Smooth muscle cell (in vitro differentiated cells): ENCODE results near the gene HTR1D. TPM values are rescaled to one million over a fixed set of nuclear protein-coding genes. Genes with fewer than 3 reads are reported as not detected.

Experiments used
- DNase-seq: peaks from one replicate; lab custom pipeline; 2025; ENCODE audit not compliant: unreplicated experiment; lab: John Stamatoyannopoulos, UW
- H2AFZ ChIP-seq: fragments of 200-600 bp; sonication (generic); 2 replicates; pipeline ENCODE4 v1.6.0; 2016; ENCODE audit warnings: antibody characterized with exemption, low read depth, mild to moderate bottlenecking
- H3F3A ChIP-seq: fragments of 200-600 bp; sonication (generic); 2 replicates; pipeline ENCODE4 v1.6.0; 2017; ENCODE audit warnings: antibody characterized with exemption, low read depth
- H3K27ac ChIP-seq: fragments of 200-600 bp; sonication (generic); 2 replicates; pipeline ENCODE4 v1.5.1; 2016; ENCODE audit warnings: low read depth, mild to moderate bottlenecking
- H3K27me3 ChIP-seq: fragments of 200-600 bp; sonication (generic); 2 replicates; pipeline ENCODE4 v1.6.1; 2016; ENCODE audit warnings: low read depth, mild to moderate bottlenecking
- H3K36me3 ChIP-seq: fragments of 200-600 bp; sonication (generic); 2 replicates; pipeline ENCODE4 v1.5.1; 2016; ENCODE audit warnings: low read depth
- H3K4me1 ChIP-seq: fragments of 200-600 bp; sonication (generic); 2 replicates; pipeline ENCODE4 v1.5.1; 2016; ENCODE audit warnings: low read depth
- H3K4me2 ChIP-seq: fragments of 200-600 bp; sonication (generic); 2 replicates; pipeline ENCODE4 v1.6.0; 2016; ENCODE audit warnings: mild to moderate bottlenecking
- H3K4me3 ChIP-seq: fragments of 200-600 bp; sonication (generic); 2 replicates; pipeline ENCODE4 v1.5.1; 2016; ENCODE audit warnings: mild to moderate bottlenecking
- H3K79me2 ChIP-seq: fragments of 200-600 bp; sonication (generic); 2 replicates; pipeline ENCODE4 v1.6.0; 2016; ENCODE audit warnings: low read depth, mild to moderate bottlenecking
- H3K9ac ChIP-seq: fragments of 200-600 bp; sonication (generic); 2 replicates; pipeline ENCODE4 v1.6.0; 2016; ENCODE audit warnings: low read depth
- H3K9me3 ChIP-seq: fragments of 200-600 bp; sonication (generic); replicated peaks from 2 replicates; pipeline ENCODE4 v1.5.1; 2016; ENCODE audit warnings: low read depth
- H4K20me1 ChIP-seq: fragments of 200-600 bp; sonication (generic); 2 replicates; pipeline ENCODE4 v1.6.0; 2016; ENCODE audit warnings: low read depth
- CTCF ChIP-seq: fragments of 200-600 bp; sonication (generic); IDR thresholded peaks from 2 replicates; pipeline ENCODE4 v1.5.1; 2017; ENCODE audit warnings: borderline replicate concordance, mild to moderate bottlenecking, antibody characterized with exemption; ENCODE audit not compliant: insufficient read depth, poor library complexity, severe bottlenecking
- WGBS: methylation state at CpG from one replicate; pipeline ENCODE4 v1.1.7; 2016; ENCODE audit warnings: low lambda C conversion rate; 5-methylcytosine and 5-hydroxymethylcytosine counted together
- polyA plus RNA-seq: library from polyadenylated mRNA; unstranded; fragments of >200 nt; fragmentation: Nextera tagmentation; extraction: Ambion mirVana; gene quantifications from 2 replicates; pipeline ENCODE4 v1.2.1, GENCODE V29; 2016
- total RNA-seq: library from RNA; depleted of rRNA; stranded (reverse); fragments of >200 nt; gene quantifications from 2 replicates; pipeline ENCODE4 v1.2.3, GENCODE V29; 2014

The HTR1D gene
- total and polyA plus RNA-seq, 2 experiments from 2014 or later: 0.26 to 1.1 TPM

- Histone ChIP-seq H3K9ac (peak overlapping the region; percentile 81), H3K27ac (peak overlapping the region; percentile 78), H4K20me1 (no peaks in the 10 kb centered on the region), H3K27me3 (no peaks in the 10 kb centered on the region), H3K4me2 (peak overlapping the region; percentile 89), H3K4me1 (no peaks in the 10 kb centered on the region), H3F3A (peaks cover 10% of the 10 kb centered on the region), H2AFZ (peak overlapping the region; percentile 96), H3K36me3 (no peaks in the 10 kb centered on the region), H3K79me2 (no peaks in the 10 kb centered on the region), H3K9me3 (no peaks in the 10 kb centered on the region), H3K4me3 (peak overlapping the region; percentile 54)
- TF ChIP-seq CTCF: peak; percentile 3
- whole genome bisulfite sequencing: 4% methylated on average over 55 of the region's 62 CpGs
- peak; percentile 56 for DNase-seq
Observed at GRCh38 chr1:23177438-23178380, 39.6 kb downstream of the HTR1D start.

- peak overlapping the region; percentile 81 for H3K9ac ChIP-seq
- 58% methylated on average over 10 of the region's 10 CpGs for WGBS
- H3K27me3 ChIP-seq: no peaks in the 10 kb centered on the region
- peaks cover 10% of the 10 kb centered on the region for H3F3A ChIP-seq
- H3K27ac ChIP-seq: peak overlapping the region; percentile 78
- no peak for DNase-seq
- no peaks in the 10 kb centered on the region for H3K36me3 ChIP-seq
- peak overlapping the region; percentile 89 for H3K4me2 ChIP-seq
- TF ChIP-seq CTCF: no peak
- H3K4me1 ChIP-seq: no peaks in the 10 kb centered on the region
- no peaks in the 10 kb centered on the region for H3K9me3 ChIP-seq
- no peaks in the 10 kb centered on the region for H4K20me1 ChIP-seq
- peak overlapping the region; percentile 54 for H3K4me3 ChIP-seq
- H3K79me2 ChIP-seq: no peaks in the 10 kb centered on the region
- peak overlapping the region; percentile 96 for H2AFZ ChIP-seq
Observed at GRCh38 chr1:23177031-23177430, 40.3 kb downstream of the HTR1D start.

- Histone ChIP-seq H3K4me1 (no peaks in the 10 kb centered on the region), H3F3A (peaks cover 11% of the 10 kb centered on the region), H3K4me2 (no peak overlapping the region), H2AFZ (no peak overlapping the region), H3K27ac (no peak overlapping the region), H4K20me1 (no peaks in the 10 kb centered on the region), H3K9ac (no peak overlapping the region), H3K79me2 (no peaks in the 10 kb centered on the region), H3K4me3 (no peak overlapping the region), H3K27me3 (no peaks in the 10 kb centered on the region), H3K36me3 (no peaks in the 10 kb centered on the region), H3K9me3 (no peaks in the 10 kb centered on the region)
- no peak for DNase-seq
- 83% methylated on average over 1 of the region's 1 CpG for WGBS
- no peak for TF ChIP-seq CTCF
Observed at GRCh38 chr1:23174426-23175110, 42.7 kb downstream of the HTR1D start.
